KBM-7 (cell line): ENCODE data around the gene DPYSL3.

Experiments
- DNase-seq: peaks from one replicate; pipeline ENCODE4 v3.0.0-alpha.2; 2015
- in situ Hi-C: fragments of 300-500 bp; cut with MboI; formaldehyde crosslinking; loops from 2 replicates; pipeline ENCODE4 v1.14.3; 2020; ENCODE audit warnings: low sequenced_read_pairs, low pct_unique_long_range_greater_than_20kb, mixed read lengths

DPYSL3 gene

GRCh38 chr5:147519380-147519779, 9.5 kb upstream of the DPYSL3 start:
- in situ Hi-C loops: no loop called here
- DNase-seq: no peak

- in situ Hi-C loops: no loop called here
- no peak for DNase-seq
Observed at GRCh38 chr5:147517383-147517782, 7.5 kb upstream of the DPYSL3 start.

GRCh38 chr5:147515269-147515668, 5.4 kb upstream of the DPYSL3 start:
- no peak for DNase-seq
- in situ Hi-C loops: no loop called here

- no peak for DNase-seq
- in situ Hi-C loops: no loop called here
Observed at GRCh38 chr5:147512659-147513379, 3.0 kb upstream of the DPYSL3 start.

- no peak for DNase-seq
- in situ Hi-C loops: no loop called here
Observed at GRCh38 chr5:147510885-147511284, 1.0 kb upstream of the DPYSL3 start.

- no peak for DNase-seq
- in situ Hi-C loops: no loop called here
Observed at GRCh38 chr5:147509041-147509709, 693 bp downstream of the DPYSL3 start.

GRCh38 chr5:147508711-147509040, 1.2 kb downstream of the DPYSL3 start:
- in situ Hi-C loops: no loop called here
- DNase-seq: no peak

- DNase-seq: no peak
- in situ Hi-C loops: no loop called here
Observed at GRCh38 chr5:147507480-147508126, 2.3 kb downstream of the DPYSL3 start.

GRCh38 chr5:147504535-147504934, 5.3 kb downstream of the DPYSL3 start:
- DNase-seq: no peak
- in situ Hi-C loops: no loop called here

GRCh38 chr5:147504011-147504410, 5.9 kb downstream of the DPYSL3 start:
- no peak for DNase-seq
- in situ Hi-C loops: no loop called here

- in situ Hi-C loops: no loop called here
- no peak for DNase-seq
Observed at GRCh38 chr5:147490989-147491388, 18.9 kb downstream of the DPYSL3 start.

GRCh38 chr5:147487031-147487750, 22.7 kb downstream of the DPYSL3 start:
- in situ Hi-C loops: no loop called here
- DNase-seq: no peak

GRCh38 chr5:147485814-147486213, 24.1 kb downstream of the DPYSL3 start:
- no peak for DNase-seq
- in situ Hi-C loops: no loop called here

GRCh38 chr5:147485046-147485445, 24.8 kb downstream of the DPYSL3 start:
- in situ Hi-C loops: no loop called here
- DNase-seq: no peak

GRCh38 chr5:147484708-147485020, 25.2 kb downstream of the DPYSL3 start:
- in situ Hi-C loops: no loop called here
- DNase-seq: no peak

- DNase-seq: no peak
- in situ Hi-C loops: no loop called here
Observed at GRCh38 chr5:147483961-147484707, 25.7 kb downstream of the DPYSL3 start.

GRCh38 chr5:147483188-147483790, 26.6 kb downstream of the DPYSL3 start:
- no peak for DNase-seq
- in situ Hi-C loops: no loop called here

- in situ Hi-C loops: no loop called here
- no peak for DNase-seq
Observed at GRCh38 chr5:147482706-147483180, 27.1 kb downstream of the DPYSL3 start.
